ENCODE data around the gene COX5B.
A peak's percentile ranks its signal among the peaks of the same experiment; 100 is the strongest.
"Not testable (repeated sequence)": the region's sequence is repeated elsewhere in the genome, so short reads cannot be mapped to it uniquely, and the experiment has no call there.

COX5B gene

DNA sequence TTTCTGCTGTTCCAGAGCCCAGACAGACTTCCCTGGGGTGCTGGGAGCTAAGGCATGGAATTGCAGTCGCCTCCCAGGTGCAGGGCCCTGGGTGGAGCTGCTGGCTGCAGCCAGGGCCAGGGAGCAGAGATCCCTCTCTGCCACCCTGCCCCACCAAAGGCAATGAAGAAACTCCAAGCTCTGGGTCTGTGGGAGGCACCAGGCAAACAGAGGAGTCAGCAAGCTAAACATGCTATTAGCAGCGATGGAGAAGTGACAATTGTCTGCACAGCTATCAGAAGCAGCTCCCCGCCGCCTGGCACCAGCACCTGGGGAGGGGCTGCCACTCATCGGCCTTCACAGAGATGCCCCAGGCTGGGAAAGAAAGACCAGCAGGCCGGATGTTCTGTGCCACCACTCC, 28.0 kb upstream of the COX5B start:
- no peaks in the 10 kb centered on the region for H3K9me3 ChIP-seq (replicated peaks in 1 of 2; ENCODE audit: control insufficient read depth in 2 of 2, insufficient read depth in 1 of 2, low read depth in 1 of 2, low read length in 2 of 2)
- no peak for DNase-seq (ENCODE audit: low spot score)
- no peak overlapping the region for H3K23ac ChIP-seq (ENCODE audit: low read depth, low read length, poor library complexity)
- no peak overlapping the region for H2BK5ac ChIP-seq (ENCODE audit: low read length)
- H2AFZ ChIP-seq (ENCODE audit: low read length) = no peak overlapping the region
- no peak overlapping the region for H2BK12ac ChIP-seq (ENCODE audit: low read length)
- no peaks in the 10 kb centered on the region for H3K79me1 ChIP-seq (ENCODE audit: low read depth, low read length)
- WGBS, 2 donors (ENCODE audit: extremely low coverage in 2 of 2, insufficient read length in 2 of 2, insufficient replicate concordance in 1 of 2) = no CpG with 5 or more reads among the region's 6 CpGs
- H4K91ac ChIP-seq (ENCODE audit: low read depth, low read length, poor library complexity) = no peak overlapping the region
- no peak overlapping the region for H3K27ac ChIP-seq (replicated peaks; ENCODE audit: low read length)
- H3K14ac ChIP-seq (ENCODE audit: low read length) = no peak overlapping the region
- peaks cover 0 to 2% of the 10 kb centered on the region in 2 donors for H3K4me1 ChIP-seq (ENCODE audit: control insufficient read depth in 2 of 2, insufficient read depth in 1 of 2, low read depth in 1 of 2, low read length in 2 of 2)
- no peaks in the 10 kb centered on the region for H3K27me3 ChIP-seq (ENCODE audit: control insufficient read depth in 3 of 3, insufficient read depth in 3 of 3, low read depth in 1 of 3, low read length in 3 of 3)
- no peak overlapping the region for H2AK5ac ChIP-seq (ENCODE audit: low read depth, low read length)
- no peak overlapping the region for H3K9ac ChIP-seq (ENCODE audit: low read depth, low read length, poor library complexity)
- no peaks in the 10 kb centered on the region for H3K36me3 ChIP-seq (replicated peaks in 1 of 2; ENCODE audit: control insufficient read depth in 2 of 2, insufficient read depth in 2 of 2, low read length in 2 of 2)
- no peak overlapping the region for H2BK120ac ChIP-seq (ENCODE audit: low read depth, low read length)
- no peak overlapping the region for H4K8ac ChIP-seq (ENCODE audit: low read depth, low read length)
- no peak overlapping the region for H2BK15ac ChIP-seq (ENCODE audit: low read length)
- no peak overlapping the region for H3K4me2 ChIP-seq (ENCODE audit: insufficient read depth, low read length, poor library complexity, severe bottlenecking)
- H3K4me3 ChIP-seq (ENCODE audit: low read length in 2 of 2) = no peak overlapping the region
- H3K18ac ChIP-seq (ENCODE audit: low read length) = no peak overlapping the region
- H3K4ac ChIP-seq (ENCODE audit: low read length) = no peak overlapping the region

DNA sequence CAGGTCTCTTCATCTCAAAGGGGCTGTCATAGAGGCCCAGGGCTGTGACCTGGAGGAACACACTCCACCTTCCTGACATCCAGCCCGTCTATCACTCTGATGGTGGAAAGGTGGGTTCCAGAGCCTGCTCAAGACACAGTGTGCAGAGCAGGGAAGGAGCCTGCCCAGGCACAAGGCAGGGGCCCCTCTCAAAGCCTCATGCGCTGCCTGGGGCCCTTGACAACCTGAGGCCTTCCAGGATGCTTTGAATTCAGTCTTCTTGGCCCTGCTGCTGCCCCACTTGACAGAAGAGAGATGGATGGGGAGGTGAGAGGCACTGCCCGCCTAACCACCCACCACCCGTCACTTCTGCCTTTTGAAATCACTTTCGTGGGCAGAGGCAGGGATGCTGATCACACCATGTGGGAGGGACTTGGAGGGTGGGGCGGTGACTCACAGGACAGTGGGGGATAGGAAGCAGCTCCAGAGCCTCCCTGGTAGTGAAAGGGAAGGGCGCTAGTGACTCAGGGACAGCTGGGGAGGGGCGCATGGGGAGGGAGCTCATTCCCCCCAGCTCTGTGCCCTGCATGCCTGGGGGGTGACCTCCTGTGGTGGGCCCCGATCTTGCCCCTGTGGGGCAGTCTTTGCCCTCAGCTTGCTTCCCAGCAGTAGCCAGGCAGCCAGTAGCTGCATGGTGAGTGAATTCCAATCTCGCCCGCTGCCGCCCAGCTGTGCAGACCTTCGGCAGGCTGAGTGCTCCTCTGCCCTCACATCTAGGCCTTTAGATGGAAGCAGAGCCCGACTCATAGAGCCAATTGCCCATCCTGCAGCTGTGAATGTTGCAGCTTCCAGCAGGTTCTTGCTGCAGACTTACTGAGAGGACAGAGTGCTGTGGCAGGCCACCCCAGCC, 26.7 kb upstream of the COX5B start:
- not testable (repeated sequence) for H3K27me3 ChIP-seq (ENCODE audit: control insufficient read depth in 3 of 3, insufficient read depth in 3 of 3, low read depth in 1 of 3, low read length in 3 of 3); H3K9ac ChIP-seq (ENCODE audit: low read depth, low read length, poor library complexity); H3K23ac ChIP-seq (ENCODE audit: low read depth, low read length, poor library complexity); H2BK12ac ChIP-seq (ENCODE audit: low read length); H3K4ac ChIP-seq (ENCODE audit: low read length); H3K4me1 ChIP-seq (ENCODE audit: control insufficient read depth in 2 of 2, insufficient read depth in 1 of 2, low read depth in 1 of 2, low read length in 2 of 2); H3K4me2 ChIP-seq (ENCODE audit: insufficient read depth, low read length, poor library complexity, severe bottlenecking); H2BK15ac ChIP-seq (ENCODE audit: low read length); H3K9me3 ChIP-seq (replicated peaks in 1 of 2; ENCODE audit: control insufficient read depth in 2 of 2, insufficient read depth in 1 of 2, low read depth in 1 of 2, low read length in 2 of 2); H3K14ac ChIP-seq (ENCODE audit: low read length); H3K18ac ChIP-seq (ENCODE audit: low read length); H3K27ac ChIP-seq (replicated peaks; ENCODE audit: low read length); H3K36me3 ChIP-seq (replicated peaks in 1 of 2; ENCODE audit: control insufficient read depth in 2 of 2, insufficient read depth in 2 of 2, low read length in 2 of 2); H2AK5ac ChIP-seq (ENCODE audit: low read depth, low read length); H2BK120ac ChIP-seq (ENCODE audit: low read depth, low read length); H4K8ac ChIP-seq (ENCODE audit: low read depth, low read length); H3K79me1 ChIP-seq (ENCODE audit: low read depth, low read length); H2BK5ac ChIP-seq (ENCODE audit: low read length); H4K91ac ChIP-seq (ENCODE audit: low read depth, low read length, poor library complexity); DNase-seq (ENCODE audit: low spot score); H3K4me3 ChIP-seq (ENCODE audit: low read length in 2 of 2)
- H2AFZ ChIP-seq (ENCODE audit: low read length) = peak overlapping the region; percentile 29
- no CpG with 5 or more reads among the region's 14 CpGs for WGBS, 2 donors (ENCODE audit: extremely low coverage in 2 of 2, insufficient read length in 2 of 2, insufficient replicate concordance in 1 of 2)

DNA sequence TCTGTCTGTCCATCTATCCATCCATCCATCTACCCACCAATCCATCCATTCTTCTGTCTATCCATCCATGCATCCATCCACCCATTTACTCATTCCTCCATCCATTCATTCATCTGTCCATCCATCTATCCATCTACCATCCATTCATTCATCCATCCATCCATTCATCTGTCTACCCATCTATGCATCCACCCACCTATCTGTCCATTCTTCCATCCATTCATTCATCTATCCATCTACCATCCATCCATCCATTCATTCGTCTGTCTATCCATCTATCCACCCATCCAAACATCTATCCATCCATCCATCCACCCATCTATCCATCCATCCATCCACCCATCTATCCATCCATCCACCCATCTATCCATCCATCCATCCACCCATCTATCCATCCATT, 25.4 kb upstream of the COX5B start:
- not testable (repeated sequence) for DNase-seq (ENCODE audit: low spot score); H3K14ac ChIP-seq (ENCODE audit: low read length); H2BK15ac ChIP-seq (ENCODE audit: low read length); H3K36me3 ChIP-seq (replicated peaks in 1 of 2; ENCODE audit: control insufficient read depth in 2 of 2, insufficient read depth in 2 of 2, low read length in 2 of 2); H3K4me1 ChIP-seq (ENCODE audit: control insufficient read depth in 2 of 2, insufficient read depth in 1 of 2, low read depth in 1 of 2, low read length in 2 of 2); H3K23ac ChIP-seq (ENCODE audit: low read depth, low read length, poor library complexity); H2AK5ac ChIP-seq (ENCODE audit: low read depth, low read length); H3K4me3 ChIP-seq (ENCODE audit: low read length in 2 of 2); H2BK120ac ChIP-seq (ENCODE audit: low read depth, low read length); H3K79me1 ChIP-seq (ENCODE audit: low read depth, low read length); H3K4me2 ChIP-seq (ENCODE audit: insufficient read depth, low read length, poor library complexity, severe bottlenecking); H3K27me3 ChIP-seq (ENCODE audit: control insufficient read depth in 3 of 3, insufficient read depth in 3 of 3, low read depth in 1 of 3, low read length in 3 of 3); H3K18ac ChIP-seq (ENCODE audit: low read length); H3K4ac ChIP-seq (ENCODE audit: low read length); H2BK12ac ChIP-seq (ENCODE audit: low read length); H2BK5ac ChIP-seq (ENCODE audit: low read length); H2AFZ ChIP-seq (ENCODE audit: low read length); H3K9ac ChIP-seq (ENCODE audit: low read depth, low read length, poor library complexity); H4K91ac ChIP-seq (ENCODE audit: low read depth, low read length, poor library complexity); H3K27ac ChIP-seq (replicated peaks; ENCODE audit: low read length); H4K8ac ChIP-seq (ENCODE audit: low read depth, low read length); H3K9me3 ChIP-seq (replicated peaks in 1 of 2; ENCODE audit: control insufficient read depth in 2 of 2, insufficient read depth in 1 of 2, low read depth in 1 of 2, low read length in 2 of 2)
- no CpG with 5 or more reads among the region's 1 CpG for WGBS, 2 donors (ENCODE audit: extremely low coverage in 2 of 2, insufficient read length in 2 of 2, insufficient replicate concordance in 1 of 2)

DNA sequence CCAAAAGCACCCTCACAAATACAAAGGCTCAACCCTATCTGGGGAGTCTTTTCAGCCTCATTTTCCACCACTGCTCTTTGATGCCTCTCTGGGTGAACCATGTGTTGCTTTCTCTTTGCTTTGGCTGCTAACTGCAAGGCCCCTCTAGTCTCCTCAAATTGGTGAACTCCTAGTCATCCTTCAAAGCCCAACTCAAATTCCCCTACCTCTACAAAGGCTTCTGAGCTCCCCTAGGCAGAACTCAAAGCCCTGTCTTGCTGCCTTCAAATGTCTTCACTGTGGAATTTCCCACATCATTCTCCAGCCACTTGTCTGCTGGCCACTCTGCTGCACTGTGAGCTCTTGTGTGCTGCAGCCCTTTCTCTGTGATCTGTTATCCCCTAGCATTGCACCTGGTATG, 22.9 kb upstream of the COX5B start:
- H2AK5ac ChIP-seq (ENCODE audit: low read depth, low read length); H2BK12ac ChIP-seq (ENCODE audit: low read length); H3K14ac ChIP-seq (ENCODE audit: low read length); H3K4me2 ChIP-seq (ENCODE audit: insufficient read depth, low read length, poor library complexity, severe bottlenecking); H4K8ac ChIP-seq (ENCODE audit: low read depth, low read length); H3K4me1 ChIP-seq (ENCODE audit: control insufficient read depth in 2 of 2, insufficient read depth in 1 of 2, low read depth in 1 of 2, low read length in 2 of 2); H3K4me3 ChIP-seq (ENCODE audit: low read length in 2 of 2); H3K4ac ChIP-seq (ENCODE audit: low read length); DNase-seq (ENCODE audit: low spot score); H3K9me3 ChIP-seq (replicated peaks in 1 of 2; ENCODE audit: control insufficient read depth in 2 of 2, insufficient read depth in 1 of 2, low read depth in 1 of 2, low read length in 2 of 2); H2BK120ac ChIP-seq (ENCODE audit: low read depth, low read length); H2BK15ac ChIP-seq (ENCODE audit: low read length); H2AFZ ChIP-seq (ENCODE audit: low read length); H3K36me3 ChIP-seq (replicated peaks in 1 of 2; ENCODE audit: control insufficient read depth in 2 of 2, insufficient read depth in 2 of 2, low read length in 2 of 2); H3K27me3 ChIP-seq (ENCODE audit: control insufficient read depth in 3 of 3, insufficient read depth in 3 of 3, low read depth in 1 of 3, low read length in 3 of 3); H3K9ac ChIP-seq (ENCODE audit: low read depth, low read length, poor library complexity); H4K91ac ChIP-seq (ENCODE audit: low read depth, low read length, poor library complexity); H3K18ac ChIP-seq (ENCODE audit: low read length); H3K23ac ChIP-seq (ENCODE audit: low read depth, low read length, poor library complexity); H3K27ac ChIP-seq (replicated peaks; ENCODE audit: low read length); H3K79me1 ChIP-seq (ENCODE audit: low read depth, low read length); H2BK5ac ChIP-seq (ENCODE audit: low read length): not testable (repeated sequence)
